Fibroblast of skin of scalp (primary cell): ENCODE data around the gene ZMAT5.

Source experiments
- DNase-seq: peaks from one replicate; pipeline ENCODE4 v3.0.0-alpha.2; 2013

Gene ZMAT5

DNA sequence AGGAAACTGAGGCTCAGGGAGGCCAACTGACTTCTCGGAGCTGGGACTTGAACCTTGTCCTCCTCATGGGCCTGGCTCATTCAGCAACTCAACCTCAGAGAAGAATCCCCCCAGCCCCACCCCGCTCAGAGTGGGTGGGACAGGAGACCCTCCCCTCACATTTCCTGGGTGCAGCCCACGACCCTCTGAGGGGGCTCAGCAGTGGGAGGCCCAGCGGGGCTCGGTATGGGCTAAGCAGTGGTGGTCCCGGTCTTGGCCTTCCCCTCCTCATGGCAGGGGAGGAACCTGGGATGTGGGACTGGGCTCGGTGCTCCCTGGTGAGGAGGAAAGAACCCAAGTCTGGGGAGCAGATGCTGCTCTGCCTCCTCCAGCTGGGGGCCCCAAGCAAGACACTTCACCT lies 61.2 kb downstream of the ZMAT5 start:
- DNase-seq, result no peak

DNA sequence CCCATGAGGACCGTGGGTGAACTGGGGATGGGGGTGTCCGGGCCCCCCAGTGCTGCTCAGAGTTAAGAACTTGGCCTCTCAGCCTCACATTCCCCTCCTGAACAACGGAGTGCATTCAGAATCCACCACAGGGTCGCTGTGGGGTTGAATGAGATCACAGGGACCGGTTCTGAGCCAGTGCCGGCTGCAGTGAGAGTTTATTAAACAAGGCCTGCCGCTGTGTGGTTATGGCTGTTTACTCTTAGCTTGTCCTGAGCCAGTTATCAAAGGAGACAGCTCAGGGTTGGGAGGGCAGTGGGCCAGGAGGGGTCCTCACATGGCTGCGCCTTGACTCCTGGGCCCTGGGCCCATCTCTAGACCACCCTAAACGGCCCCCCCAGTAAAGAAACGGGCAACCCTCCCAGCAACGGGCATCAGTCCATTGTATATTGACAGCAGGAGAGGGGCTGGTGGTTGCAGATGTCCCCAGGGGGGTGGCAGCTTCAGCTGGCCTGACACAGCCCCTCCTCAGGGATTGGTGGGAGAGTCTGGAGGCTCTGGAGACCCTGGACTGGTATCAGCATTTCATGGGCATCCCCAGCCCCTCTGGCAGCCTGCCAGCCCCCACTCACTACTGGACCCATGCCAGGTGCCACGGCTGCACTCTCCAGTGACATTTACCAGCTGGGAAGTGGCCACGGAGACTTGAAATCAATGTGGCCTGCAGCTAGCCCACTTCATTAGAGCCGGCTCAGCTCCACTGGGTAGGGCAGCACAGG lies 62.1 kb downstream of the ZMAT5 start:
- peak; percentile 13 for DNase-seq

GRCh38 chr22:29703569-29704195 lies 63.1 kb downstream of the ZMAT5 start:
- DNase-seq, result no peak

DNA sequence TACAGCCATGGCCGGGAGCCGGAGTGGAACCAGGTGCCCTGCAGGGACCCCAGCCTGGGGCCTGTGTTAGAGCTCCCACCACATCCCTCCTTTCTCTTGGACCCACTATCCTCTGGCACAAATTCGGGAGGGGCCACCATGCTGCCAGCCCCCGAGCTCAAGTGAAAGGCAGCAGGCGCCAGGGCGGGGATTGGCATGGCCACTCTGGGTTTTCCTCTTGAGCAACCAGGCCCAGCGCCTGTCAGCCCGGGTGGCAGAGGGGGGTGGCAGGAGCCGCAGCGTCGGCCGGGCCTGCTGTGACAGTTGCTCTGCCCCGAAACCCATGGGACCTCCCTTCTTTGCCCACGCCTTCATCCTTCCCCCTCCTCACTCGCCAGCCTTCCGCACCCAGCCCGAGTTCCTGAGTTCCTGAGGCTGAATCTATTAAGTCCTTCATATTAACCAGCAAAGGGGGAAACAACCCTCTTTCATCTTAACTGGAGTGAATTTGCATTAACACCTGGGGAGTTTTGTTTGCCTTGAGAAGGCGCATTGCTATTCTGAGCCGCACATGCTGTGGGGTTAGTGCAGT lies 63.8 kb downstream of the ZMAT5 start:
- no peak for DNase-seq

GRCh38 chr22:29702000-29702930 lies 64.5 kb downstream of the ZMAT5 start:
- DNase-seq, result no peak

- DNase-seq, result peak; percentile 6
Measured at GRCh38 chr22:29701155-29701999, 65.4 kb downstream of the ZMAT5 start.

- DNase-seq, result no peak
Measured at GRCh38 chr22:29700900-29701154, 66.0 kb downstream of the ZMAT5 start.

- peak; percentile 37 for DNase-seq
Measured at GRCh38 chr22:29700206-29700899, 66.5 kb downstream of the ZMAT5 start.

- DNase-seq, result no peak
Measured at GRCh38 chr22:29697853-29698598, 68.8 kb downstream of the ZMAT5 start.

GRCh38 chr22:29695129-29695926 lies 71.5 kb downstream of the ZMAT5 start:
- DNase-seq, result no peak

GRCh38 chr22:29693671-29694070 lies 73.1 kb downstream of the ZMAT5 start:
- DNase-seq, result no peak

DNA sequence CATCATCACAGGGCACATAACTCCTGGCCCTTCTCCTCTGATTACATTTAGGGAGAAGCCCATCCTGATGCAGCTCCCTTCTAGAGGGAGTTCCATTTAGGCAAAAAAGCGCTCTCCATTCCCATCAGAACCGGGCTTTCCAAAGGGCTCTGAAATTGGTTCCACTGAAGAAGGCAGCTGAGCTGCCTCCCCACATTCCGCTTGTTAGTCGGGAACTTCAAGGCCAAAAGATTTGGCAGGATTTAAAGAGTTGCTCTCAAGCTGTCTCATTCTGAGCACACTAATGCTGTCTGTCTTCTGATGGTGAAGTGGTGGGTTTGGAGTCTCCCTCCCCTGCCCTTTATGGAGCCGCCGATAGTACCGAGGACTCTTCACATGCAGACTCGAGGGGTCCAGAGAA lies 73.6 kb downstream of the ZMAT5 start:
- DNase-seq, result no peak

GRCh38 chr22:29692327-29692640 lies 74.5 kb downstream of the ZMAT5 start:
- DNase-seq, result no peak

DNA sequence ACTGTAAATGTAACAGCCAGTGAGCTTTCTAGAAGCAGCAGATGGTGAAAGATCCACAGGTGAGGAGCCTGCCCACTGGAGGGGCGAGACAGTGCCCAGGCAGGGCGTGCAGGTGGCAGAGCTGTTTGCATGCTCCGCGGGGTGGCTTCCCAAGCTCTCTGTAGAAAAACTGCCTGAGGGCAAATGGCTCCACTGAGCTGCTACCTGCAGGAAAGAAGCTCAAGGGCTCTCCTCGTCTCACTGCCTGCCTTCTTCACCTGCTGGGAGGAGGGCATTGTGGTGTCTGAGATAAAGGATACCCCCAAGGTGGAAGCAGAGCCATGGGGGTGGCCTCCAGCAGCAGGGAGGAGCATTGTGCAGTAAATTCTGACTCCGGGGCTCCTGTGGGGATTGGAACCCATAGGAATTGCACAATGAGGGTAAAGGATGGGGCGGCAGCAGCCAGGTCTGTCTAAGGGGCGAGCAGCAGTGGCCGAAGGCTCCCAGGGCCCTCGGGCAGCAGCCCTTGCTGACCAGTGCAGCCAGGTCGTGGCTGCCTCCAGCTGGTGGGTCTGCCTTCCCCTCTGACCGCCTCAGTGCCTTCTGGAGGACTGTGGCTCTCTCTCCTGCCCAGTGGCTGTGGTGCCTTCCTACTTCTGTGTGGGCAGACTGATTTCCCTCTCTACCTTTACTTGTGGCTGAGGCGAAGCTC lies 75.0 kb downstream of the ZMAT5 start:
- DNase-seq, result no peak

- peak; percentile 9 for DNase-seq
Measured at GRCh38 chr22:29690476-29690875, 76.3 kb downstream of the ZMAT5 start.

GRCh38 chr22:29689880-29690213 lies 77.0 kb downstream of the ZMAT5 start:
- DNase-seq, result peak; percentile 45

DNA sequence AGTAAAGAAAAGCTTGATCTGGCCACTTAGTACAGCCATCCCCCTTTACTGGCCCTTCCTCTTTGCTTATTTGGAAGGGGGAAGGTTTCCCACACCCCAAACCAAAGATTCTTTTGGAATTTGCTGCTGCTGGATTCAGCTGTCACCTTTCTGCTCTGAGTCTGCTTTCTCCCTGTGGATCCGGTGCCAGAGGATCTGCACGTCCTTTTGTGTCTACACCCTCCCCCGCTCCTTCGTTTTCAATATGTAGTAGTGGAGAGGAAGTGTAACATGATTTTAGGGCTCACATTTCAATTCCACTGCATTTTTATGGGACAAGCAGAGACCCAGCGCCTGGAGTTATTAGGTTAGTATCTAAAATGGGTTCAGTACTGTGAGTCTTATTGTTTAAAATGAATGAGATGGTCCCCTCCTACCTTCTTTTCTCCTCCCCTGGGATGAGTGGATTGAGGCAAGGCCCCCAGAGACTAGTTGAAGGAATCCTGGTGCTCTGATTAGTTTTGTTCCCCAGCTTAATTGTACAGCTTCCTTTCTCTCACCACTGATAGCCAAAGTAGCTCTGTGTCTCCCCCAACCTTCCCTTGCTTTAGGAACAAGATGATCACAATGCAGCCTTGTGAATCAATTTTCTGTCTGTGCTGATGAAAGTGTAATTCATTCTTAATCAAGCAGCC lies 77.5 kb downstream of the ZMAT5 start:
- no peak for DNase-seq

DNA sequence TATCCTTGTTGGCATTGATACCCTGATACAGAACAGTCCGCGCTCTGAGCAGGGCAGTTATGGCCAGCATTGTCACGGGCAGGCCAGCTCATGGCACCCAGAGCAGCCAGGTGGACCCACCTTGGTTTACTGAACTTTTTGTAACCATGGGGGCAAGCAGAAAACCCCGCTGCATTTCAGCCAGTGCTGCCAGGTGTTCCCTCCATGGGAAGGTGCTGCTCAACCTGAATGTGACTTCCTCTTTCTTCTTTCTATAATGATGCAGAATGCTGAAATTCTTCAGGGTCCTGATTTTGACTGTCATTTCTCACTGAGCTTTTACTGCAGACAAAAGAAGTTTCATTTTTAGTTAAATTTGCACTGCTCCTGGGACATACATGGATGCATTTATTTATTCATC lies 82.6 kb downstream of the ZMAT5 start:
- DNase-seq, result no peak

GRCh38 chr22:29683536-29683935 lies 83.3 kb downstream of the ZMAT5 start:
- DNase-seq, result no peak
